GM23338 (cell line): ENCODE measurements around the gene CAMTA1. TPM values are rescaled to one million over a fixed set of nuclear protein-coding genes. Genes with fewer than 3 reads are reported as not detected.

Experiments used
- ATAC-seq: fragments of 200-7000 bp; cut with Tn5 transposase; 3 replicates; pipeline ENCODE4 v1.9.1; 2020
- DNase-seq: peaks from one replicate; pipeline ENCODE4 v3.0.0-alpha.2; 2015; ENCODE audit warnings: low spot score
- H2AFZ ChIP-seq: fragments of 200-600 bp; sonication (generic); 2 replicates; pipeline ENCODE4 v1.8.0; 2016; ENCODE audit warnings: antibody characterized with exemption, mild to moderate bottlenecking, moderate library complexity
- H3F3A ChIP-seq: fragments of 200-600 bp; sonication (generic); replicated peaks from 2 replicates; pipeline ENCODE4 v1.8.0; 2017; ENCODE audit warnings: antibody characterized with exemption, mixed run types, low read depth
- H3K27ac ChIP-seq: fragments of 200-600 bp; sonication (generic); 2 replicates; pipeline ENCODE4 v1.6.1; 2016; ENCODE audit warnings: low read depth
- H3K27me3 ChIP-seq: fragments of 200-600 bp; sonication (generic); 2 replicates; pipeline ENCODE4 v1.8.0; 2016; ENCODE audit warnings: mild to moderate bottlenecking, mixed run types, moderate library complexity; ENCODE audit not compliant: insufficient read depth
- H3K36me3 ChIP-seq: fragments of 200-600 bp; sonication (generic); 2 replicates; pipeline ENCODE4 v1.8.0; 2016; ENCODE audit warnings: mild to moderate bottlenecking; ENCODE audit not compliant: insufficient read depth
- H3K4me1 ChIP-seq: fragments of 200-600 bp; sonication (generic); 2 replicates; pipeline ENCODE4 v1.8.0; 2016; ENCODE audit warnings: mild to moderate bottlenecking, moderate library complexity; ENCODE audit not compliant: insufficient read depth
- H3K4me2 ChIP-seq: fragments of 200-600 bp; sonication (generic); 2 replicates; pipeline ENCODE4 v1.7.1; 2017; ENCODE audit warnings: mixed run types
- H3K4me3 ChIP-seq: fragments of 200-600 bp; sonication (generic); 2 replicates; pipeline ENCODE4 v1.6.1; 2016; ENCODE audit warnings: mixed run types
- H3K79me2 ChIP-seq: fragments of 200-600 bp; sonication (generic); replicated peaks from 2 replicates; pipeline ENCODE4 v1.8.0; 2017; ENCODE audit warnings: mild to moderate bottlenecking; ENCODE audit not compliant: insufficient read depth
- H3K9me2 ChIP-seq: fragments of 200-600 bp; sonication (generic); 2 replicates; pipeline ENCODE4 v1.8.0; 2017; ENCODE audit not compliant: insufficient read depth
- H4K20me1 ChIP-seq: fragments of 200-600 bp; sonication (generic); replicated peaks from 2 replicates; pipeline ENCODE4 v1.8.0; 2017; ENCODE audit warnings: mild to moderate bottlenecking; ENCODE audit not compliant: insufficient read depth
- H3K27ac Mint-ChIP-seq: 2 replicates; pipeline ENCODE4 v1.8.0; 2020; ENCODE audit warnings: inconsistent platforms, mild to moderate bottlenecking, moderate library complexity, mixed read lengths
- H3K27me3 Mint-ChIP-seq: 3 replicates; pipeline ENCODE4 v1.8.0; 2022; ENCODE audit warnings: low read depth, mild to moderate bottlenecking, moderate library complexity, mixed read lengths, inconsistent platforms; ENCODE audit not compliant: insufficient read depth, poor library complexity
- H3K36me3 Mint-ChIP-seq: 3 replicates; pipeline ENCODE4 v1.8.0; 2021; ENCODE audit warnings: low read depth, mild to moderate bottlenecking, inconsistent platforms, moderate library complexity, mixed read lengths
- H3K4me1 Mint-ChIP-seq: 3 replicates; pipeline ENCODE4 v1.8.0; 2020; ENCODE audit warnings: mild to moderate bottlenecking, inconsistent platforms, mixed read lengths
- H3K4me3 Mint-ChIP-seq: 3 replicates; pipeline ENCODE4 v1.8.0; 2021; ENCODE audit warnings: moderate library complexity, mild to moderate bottlenecking, inconsistent platforms, mixed read lengths
- H3K9me3 Mint-ChIP-seq: 3 replicates; pipeline ENCODE4 v1.8.0; 2020; ENCODE audit warnings: moderate library complexity, mild to moderate bottlenecking, inconsistent platforms, mixed read lengths
- POLR2AphosphoS5 ChIP-seq: IDR thresholded peaks from 2 replicates; pipeline ENCODE4 v1.6.1; 2016; ENCODE audit warnings: antibody characterized with exemption, low read depth
- STAT1 ChIP-seq: IDR thresholded peaks from one replicate; pipeline ENCODE4 v1.6.1; 2016; ENCODE audit warnings: antibody characterized with exemption; ENCODE audit not compliant: unreplicated experiment
- polyA plus RNA-seq: library from polyadenylated mRNA; unstranded; fragments of >200 nt; fragmentation: Nextera tagmentation; extraction: Ambion mirVana; gene quantifications from 2 replicates; pipeline ENCODE4 v1.2.1, GENCODE V29; 2016
- total RNA-seq: library from RNA; depleted of rRNA; stranded (reverse); fragments of >200 nt; shearing (Covaris generic); gene quantifications from 2 replicates; pipeline ENCODE4 v1.2.3, GENCODE V29; 2014
- TF ChIP-seq, protein P1 (sequence below): IDR thresholded peaks from one replicate; pipeline ENCODE4 v1.6.1; 2018; ENCODE audit warnings: antibody characterized with exemption; ENCODE audit not compliant: unreplicated experiment
- TF ChIP-seq, protein P2 (sequence below): fragments of 250-450 bp; sonication (Bioruptor Pico); IDR thresholded peaks from 2 replicates; pipeline ENCODE4 v1.5.0; 2020; ENCODE audit warnings: mild to moderate bottlenecking, moderate library complexity
- TF ChIP-seq, protein P3 (sequence below), 2 experiments: fragments of 200-600 bp in 1 of 2; sonication (generic) in 1 of 2; conservative IDR thresholded peaks; 2 replicates each; pipeline versions ENCODE4 v1.5.1 to v1.6.1; 2016 to 2017; ENCODE audit warnings: antibody characterized with exemption in 2 of 2, low read depth in 2 of 2, mild to moderate bottlenecking in 2 of 2, moderate library complexity in 1 of 2

The CAMTA1 gene
- total and polyA plus RNA-seq, 2 experiments from 2014 or later, result 115 to 519 TPM

DNA sequence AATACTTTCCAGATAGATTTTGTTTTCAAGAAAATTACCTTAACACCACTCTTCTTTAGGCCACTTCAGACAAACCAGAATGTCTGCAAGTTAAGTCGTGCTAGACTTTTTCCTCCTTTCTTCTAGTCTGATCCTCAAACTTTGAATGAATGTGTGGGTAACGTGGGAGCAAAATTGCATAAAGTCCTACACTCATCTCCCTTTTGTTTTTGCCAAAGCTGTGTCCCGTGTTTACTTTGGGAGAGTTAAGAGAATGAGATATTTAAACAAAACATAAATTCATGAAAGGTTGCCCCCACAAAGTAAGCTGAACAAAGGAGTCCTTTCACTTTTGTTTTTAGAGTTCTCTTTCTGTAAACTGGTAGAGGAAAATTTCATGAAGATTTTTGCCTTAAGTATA, 969.0 kb downstream of the CAMTA1 start:
- Mint-ChIP-seq H3K36me3 (no peaks in the 10 kb centered on the region), H3K9me3 (no peaks in the 10 kb centered on the region), H3K4me1 (peaks cover 26% of the 10 kb centered on the region), H3K27ac (no peak overlapping the region), H3K27me3 (no peaks in the 10 kb centered on the region), H3K4me3 (no peak overlapping the region)
- DNase-seq, result no peak
- Histone ChIP-seq H3K4me3 (no peak overlapping the region), H2AFZ (no peak overlapping the region), H3K36me3 (no peaks in the 10 kb centered on the region), H3K27ac (no peak overlapping the region), H3K27me3 (no peaks in the 10 kb centered on the region), H3K4me2 (no peak overlapping the region), H3F3A (no peaks in the 10 kb centered on the region), H3K9me2 (no peaks in the 10 kb centered on the region), H3K79me2 (no peaks in the 10 kb centered on the region), H3K4me1 (peaks cover 11% of the 10 kb centered on the region), H4K20me1 (no peaks in the 10 kb centered on the region)
- ATAC-seq, result no peak
- TF ChIP-seq STAT1 (no peak), POLR2AphosphoS5 (no peak)
- TF ChIP-seq, protein P1, sequence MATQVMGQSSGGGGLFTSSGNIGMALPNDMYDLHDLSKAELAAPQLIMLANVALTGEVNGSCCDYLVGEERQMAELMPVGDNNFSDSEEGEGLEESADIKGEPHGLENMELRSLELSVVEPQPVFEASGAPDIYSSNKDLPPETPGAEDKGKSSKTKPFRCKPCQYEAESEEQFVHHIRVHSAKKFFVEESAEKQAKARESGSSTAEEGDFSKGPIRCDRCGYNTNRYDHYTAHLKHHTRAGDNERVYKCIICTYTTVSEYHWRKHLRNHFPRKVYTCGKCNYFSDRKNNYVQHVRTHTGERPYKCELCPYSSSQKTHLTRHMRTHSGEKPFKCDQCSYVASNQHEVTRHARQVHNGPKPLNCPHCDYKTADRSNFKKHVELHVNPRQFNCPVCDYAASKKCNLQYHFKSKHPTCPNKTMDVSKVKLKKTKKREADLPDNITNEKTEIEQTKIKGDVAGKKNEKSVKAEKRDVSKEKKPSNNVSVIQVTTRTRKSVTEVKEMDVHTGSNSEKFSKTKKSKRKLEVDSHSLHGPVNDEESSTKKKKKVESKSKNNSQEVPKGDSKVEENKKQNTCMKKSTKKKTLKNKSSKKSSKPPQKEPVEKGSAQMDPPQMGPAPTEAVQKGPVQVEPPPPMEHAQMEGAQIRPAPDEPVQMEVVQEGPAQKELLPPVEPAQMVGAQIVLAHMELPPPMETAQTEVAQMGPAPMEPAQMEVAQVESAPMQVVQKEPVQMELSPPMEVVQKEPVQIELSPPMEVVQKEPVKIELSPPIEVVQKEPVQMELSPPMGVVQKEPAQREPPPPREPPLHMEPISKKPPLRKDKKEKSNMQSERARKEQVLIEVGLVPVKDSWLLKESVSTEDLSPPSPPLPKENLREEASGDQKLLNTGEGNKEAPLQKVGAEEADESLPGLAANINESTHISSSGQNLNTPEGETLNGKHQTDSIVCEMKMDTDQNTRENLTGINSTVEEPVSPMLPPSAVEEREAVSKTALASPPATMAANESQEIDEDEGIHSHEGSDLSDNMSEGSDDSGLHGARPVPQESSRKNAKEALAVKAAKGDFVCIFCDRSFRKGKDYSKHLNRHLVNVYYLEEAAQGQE, result no peak
- TF ChIP-seq, protein P2, sequence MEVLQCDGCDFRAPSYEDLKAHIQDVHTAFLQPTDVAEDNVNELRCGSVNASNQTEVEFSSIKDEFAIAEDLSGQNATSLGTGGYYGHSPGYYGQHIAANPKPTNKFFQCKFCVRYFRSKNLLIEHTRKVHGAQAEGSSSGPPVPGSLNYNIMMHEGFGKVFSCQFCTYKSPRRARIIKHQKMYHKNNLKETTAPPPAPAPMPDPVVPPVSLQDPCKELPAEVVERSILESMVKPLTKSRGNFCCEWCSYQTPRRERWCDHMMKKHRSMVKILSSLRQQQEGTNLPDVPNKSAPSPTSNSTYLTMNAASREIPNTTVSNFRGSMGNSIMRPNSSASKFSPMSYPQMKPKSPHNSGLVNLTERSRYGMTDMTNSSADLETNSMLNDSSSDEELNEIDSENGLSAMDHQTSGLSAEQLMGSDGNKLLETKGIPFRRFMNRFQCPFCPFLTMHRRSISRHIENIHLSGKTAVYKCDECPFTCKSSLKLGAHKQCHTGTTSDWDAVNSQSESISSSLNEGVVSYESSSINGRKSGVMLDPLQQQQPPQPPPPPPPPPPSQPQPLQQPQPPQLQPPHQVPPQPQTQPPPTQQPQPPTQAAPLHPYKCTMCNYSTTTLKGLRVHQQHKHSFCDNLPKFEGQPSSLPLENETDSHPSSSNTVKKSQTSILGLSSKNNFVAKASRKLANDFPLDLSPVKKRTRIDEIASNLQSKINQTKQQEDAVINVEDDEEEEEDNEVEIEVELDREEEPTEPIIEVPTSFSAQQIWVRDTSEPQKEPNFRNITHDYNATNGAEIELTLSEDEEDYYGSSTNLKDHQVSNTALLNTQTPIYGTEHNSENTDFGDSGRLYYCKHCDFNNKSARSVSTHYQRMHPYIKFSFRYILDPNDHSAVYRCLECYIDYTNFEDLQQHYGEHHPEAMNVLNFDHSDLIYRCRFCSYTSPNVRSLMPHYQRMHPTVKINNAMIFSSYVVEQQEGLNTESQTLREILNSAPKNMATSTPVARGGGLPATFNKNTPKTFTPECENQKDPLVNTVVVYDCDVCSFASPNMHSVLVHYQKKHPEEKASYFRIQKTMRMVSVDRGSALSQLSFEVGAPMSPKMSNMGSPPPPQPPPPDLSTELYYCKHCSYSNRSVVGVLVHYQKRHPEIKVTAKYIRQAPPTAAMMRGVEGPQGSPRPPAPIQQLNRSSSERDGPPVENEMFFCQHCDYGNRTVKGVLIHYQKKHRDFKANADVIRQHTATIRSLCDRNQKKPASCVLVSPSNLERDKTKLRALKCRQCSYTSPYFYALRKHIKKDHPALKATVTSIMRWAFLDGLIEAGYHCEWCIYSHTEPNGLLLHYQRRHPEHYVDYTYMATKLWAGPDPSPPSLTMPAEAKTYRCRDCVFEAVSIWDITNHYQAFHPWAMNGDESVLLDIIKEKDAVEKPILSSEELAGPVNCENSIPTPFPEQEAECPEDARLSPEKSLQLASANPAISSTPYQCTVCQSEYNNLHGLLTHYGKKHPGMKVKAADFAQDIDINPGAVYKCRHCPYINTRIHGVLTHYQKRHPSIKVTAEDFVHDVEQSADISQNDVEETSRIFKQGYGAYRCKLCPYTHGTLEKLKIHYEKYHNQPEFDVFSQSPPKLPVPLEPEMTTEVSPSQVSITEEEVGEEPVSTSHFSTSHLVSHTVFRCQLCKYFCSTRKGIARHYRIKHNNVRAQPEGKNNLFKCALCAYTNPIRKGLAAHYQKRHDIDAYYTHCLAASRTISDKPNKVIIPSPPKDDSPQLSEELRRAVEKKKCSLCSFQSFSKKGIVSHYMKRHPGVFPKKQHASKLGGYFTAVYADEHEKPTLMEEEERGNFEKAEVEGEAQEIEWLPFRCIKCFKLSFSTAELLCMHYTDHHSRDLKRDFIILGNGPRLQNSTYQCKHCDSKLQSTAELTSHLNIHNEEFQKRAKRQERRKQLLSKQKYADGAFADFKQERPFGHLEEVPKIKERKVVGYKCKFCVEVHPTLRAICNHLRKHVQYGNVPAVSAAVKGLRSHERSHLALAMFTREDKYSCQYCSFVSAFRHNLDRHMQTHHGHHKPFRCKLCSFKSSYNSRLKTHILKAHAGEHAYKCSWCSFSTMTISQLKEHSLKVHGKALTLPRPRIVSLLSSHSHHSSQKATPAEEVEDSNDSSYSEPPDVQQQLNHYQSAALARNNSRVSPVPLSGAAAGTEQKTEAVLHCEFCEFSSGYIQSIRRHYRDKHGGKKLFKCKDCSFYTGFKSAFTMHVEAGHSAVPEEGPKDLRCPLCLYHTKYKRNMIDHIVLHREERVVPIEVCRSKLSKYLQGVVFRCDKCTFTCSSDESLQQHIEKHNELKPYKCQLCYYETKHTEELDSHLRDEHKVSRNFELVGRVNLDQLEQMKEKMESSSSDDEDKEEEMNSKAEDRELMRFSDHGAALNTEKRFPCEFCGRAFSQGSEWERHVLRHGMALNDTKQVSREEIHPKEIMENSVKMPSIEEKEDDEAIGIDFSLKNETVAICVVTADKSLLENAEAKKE (CRISPR knock-in tag), result no peak
- TF ChIP-seq, protein P3, sequence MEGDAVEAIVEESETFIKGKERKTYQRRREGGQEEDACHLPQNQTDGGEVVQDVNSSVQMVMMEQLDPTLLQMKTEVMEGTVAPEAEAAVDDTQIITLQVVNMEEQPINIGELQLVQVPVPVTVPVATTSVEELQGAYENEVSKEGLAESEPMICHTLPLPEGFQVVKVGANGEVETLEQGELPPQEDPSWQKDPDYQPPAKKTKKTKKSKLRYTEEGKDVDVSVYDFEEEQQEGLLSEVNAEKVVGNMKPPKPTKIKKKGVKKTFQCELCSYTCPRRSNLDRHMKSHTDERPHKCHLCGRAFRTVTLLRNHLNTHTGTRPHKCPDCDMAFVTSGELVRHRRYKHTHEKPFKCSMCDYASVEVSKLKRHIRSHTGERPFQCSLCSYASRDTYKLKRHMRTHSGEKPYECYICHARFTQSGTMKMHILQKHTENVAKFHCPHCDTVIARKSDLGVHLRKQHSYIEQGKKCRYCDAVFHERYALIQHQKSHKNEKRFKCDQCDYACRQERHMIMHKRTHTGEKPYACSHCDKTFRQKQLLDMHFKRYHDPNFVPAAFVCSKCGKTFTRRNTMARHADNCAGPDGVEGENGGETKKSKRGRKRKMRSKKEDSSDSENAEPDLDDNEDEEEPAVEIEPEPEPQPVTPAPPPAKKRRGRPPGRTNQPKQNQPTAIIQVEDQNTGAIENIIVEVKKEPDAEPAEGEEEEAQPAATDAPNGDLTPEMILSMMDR (conservative IDR thresholded peaks at IDR 0.05; ENCODE audit: low read depth in 2 of 2), result no peak
